Measurements from ENCODE around the gene LTBR.

DNA sequence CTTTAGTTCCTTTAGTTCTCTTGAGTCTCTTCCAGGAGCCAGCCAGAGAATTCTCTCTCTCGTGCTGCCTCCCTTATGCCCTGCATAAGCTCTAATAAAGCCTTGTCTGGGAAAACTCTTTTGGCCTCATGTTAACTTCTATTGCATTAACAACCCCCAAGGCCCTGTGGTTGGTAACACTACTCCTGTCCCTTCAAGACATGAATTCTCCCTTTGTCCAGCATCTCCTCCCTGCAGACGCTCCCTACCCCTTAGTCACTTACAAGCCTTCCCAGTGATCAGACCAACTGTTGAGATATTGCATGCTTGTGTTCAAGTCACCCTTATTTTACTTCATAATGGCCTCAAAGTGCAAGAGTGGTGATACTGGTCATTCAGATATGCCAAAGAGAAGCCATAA lies 12.1 kb downstream of the LTBR start:
- TF ChIP-seq, protein P1, sequence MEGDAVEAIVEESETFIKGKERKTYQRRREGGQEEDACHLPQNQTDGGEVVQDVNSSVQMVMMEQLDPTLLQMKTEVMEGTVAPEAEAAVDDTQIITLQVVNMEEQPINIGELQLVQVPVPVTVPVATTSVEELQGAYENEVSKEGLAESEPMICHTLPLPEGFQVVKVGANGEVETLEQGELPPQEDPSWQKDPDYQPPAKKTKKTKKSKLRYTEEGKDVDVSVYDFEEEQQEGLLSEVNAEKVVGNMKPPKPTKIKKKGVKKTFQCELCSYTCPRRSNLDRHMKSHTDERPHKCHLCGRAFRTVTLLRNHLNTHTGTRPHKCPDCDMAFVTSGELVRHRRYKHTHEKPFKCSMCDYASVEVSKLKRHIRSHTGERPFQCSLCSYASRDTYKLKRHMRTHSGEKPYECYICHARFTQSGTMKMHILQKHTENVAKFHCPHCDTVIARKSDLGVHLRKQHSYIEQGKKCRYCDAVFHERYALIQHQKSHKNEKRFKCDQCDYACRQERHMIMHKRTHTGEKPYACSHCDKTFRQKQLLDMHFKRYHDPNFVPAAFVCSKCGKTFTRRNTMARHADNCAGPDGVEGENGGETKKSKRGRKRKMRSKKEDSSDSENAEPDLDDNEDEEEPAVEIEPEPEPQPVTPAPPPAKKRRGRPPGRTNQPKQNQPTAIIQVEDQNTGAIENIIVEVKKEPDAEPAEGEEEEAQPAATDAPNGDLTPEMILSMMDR (conservative IDR thresholded peaks at IDR 0.05; ENCODE audit: low read depth, low read length) = no peak
- TF ChIP-seq NFE2L2 (IDR thresholded peaks at IDR 0.05; ENCODE audit: low read depth, low read length) = no peak
- TF ChIP-seq SMC3 (IDR thresholded peaks at IDR 0.05; ENCODE audit: low read depth, low read length) = no peak
- TF ChIP-seq, protein P2, sequence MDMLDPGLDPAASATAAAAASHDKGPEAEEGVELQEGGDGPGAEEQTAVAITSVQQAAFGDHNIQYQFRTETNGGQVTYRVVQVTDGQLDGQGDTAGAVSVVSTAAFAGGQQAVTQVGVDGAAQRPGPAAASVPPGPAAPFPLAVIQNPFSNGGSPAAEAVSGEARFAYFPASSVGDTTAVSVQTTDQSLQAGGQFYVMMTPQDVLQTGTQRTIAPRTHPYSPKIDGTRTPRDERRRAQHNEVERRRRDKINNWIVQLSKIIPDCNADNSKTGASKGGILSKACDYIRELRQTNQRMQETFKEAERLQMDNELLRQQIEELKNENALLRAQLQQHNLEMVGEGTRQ (IDR thresholded peaks at IDR 0.05; ENCODE audit: low read depth, low read length) = no peak
- TF ChIP-seq POLR2A (IDR thresholded peaks at IDR 0.05; ENCODE audit: low read depth, low read length) = no peak
- no peak for TF ChIP-seq RFX5 (IDR thresholded peaks at IDR 0.05; ENCODE audit: low read depth, low read length)
- TF ChIP-seq CHD1 (IDR thresholded peaks at IDR 0.05; ENCODE audit: low read depth, low read length) = no peak
- no peak for TF ChIP-seq BHLHE40 (IDR thresholded peaks at IDR 0.05; ENCODE audit: low read depth, low read length)
- TF ChIP-seq, protein P3, sequence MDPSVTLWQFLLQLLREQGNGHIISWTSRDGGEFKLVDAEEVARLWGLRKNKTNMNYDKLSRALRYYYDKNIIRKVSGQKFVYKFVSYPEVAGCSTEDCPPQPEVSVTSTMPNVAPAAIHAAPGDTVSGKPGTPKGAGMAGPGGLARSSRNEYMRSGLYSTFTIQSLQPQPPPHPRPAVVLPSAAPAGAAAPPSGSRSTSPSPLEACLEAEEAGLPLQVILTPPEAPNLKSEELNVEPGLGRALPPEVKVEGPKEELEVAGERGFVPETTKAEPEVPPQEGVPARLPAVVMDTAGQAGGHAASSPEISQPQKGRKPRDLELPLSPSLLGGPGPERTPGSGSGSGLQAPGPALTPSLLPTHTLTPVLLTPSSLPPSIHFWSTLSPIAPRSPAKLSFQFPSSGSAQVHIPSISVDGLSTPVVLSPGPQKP (IDR thresholded peaks at IDR 0.05; ENCODE audit: borderline replicate concordance, low read depth, low read length) = no peak
- no peak for TF ChIP-seq CEBPB (IDR thresholded peaks at IDR 0.05; ENCODE audit: low read depth, low read length)
